ENCODE measurements around the gene USP46. TPM values are rescaled to one million over a fixed set of nuclear protein-coding genes. Genes with fewer than 3 reads are reported as not detected.
A peak's percentile ranks its signal among the peaks of the same experiment; 100 is the strongest.

The USP46 gene
- total and polyA plus RNA-seq, 2 of the 8 experiments (the other 6 are each of a cell fraction or from before 2014, with no cell fraction given), result 10.6 to 62.4 TPM

DNA sequence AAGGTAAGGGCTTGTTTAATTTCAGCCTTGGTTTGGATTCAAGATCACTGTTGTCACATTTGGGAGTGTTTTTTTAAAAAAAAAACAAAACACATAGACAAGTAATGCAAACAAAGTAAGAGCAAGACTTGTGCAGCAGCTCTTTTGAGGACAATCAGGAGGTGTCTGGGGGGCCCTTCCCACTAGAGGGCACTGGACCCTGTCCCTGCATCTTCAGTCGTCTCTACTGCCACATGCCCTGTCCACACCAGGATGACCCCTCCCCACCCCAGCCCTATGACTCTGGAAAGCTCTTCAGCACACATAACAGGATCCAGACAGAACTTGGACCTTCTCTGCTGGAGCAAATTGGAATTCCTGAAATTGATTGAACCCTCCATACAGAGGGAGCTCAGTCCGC, 71.0 kb downstream of the USP46 start:
- H2BK20ac ChIP-seq (ENCODE audit: low read length), result no peak overlapping the region
- no peaks in the 10 kb centered on the region for H3K27me3 ChIP-seq (replicated peaks in 1 of 4; ENCODE audit: control insufficient read depth in 3 of 4, extremely low read depth in 1 of 4, insufficient read depth in 3 of 4, low read length in 3 of 4)
- peaks cover 0 to 3% (median 0%) of the 10 kb centered on the region in 4 experiments; a peak in 1 of 8 replicates for H3K36me3 ChIP-seq (ENCODE audit: control insufficient read depth in 2 of 4, insufficient read depth in 4 of 4, low read length in 3 of 4)
- no peak overlapping the region for H4K91ac ChIP-seq (replicated peaks; ENCODE audit: insufficient read length, low read length)
- no peaks in the 10 kb centered on the region for H3K9me3 ChIP-seq (ENCODE audit: insufficient read depth in 2 of 2, low read depth in 1 of 2, low read length in 1 of 2)
- H3K23ac ChIP-seq (ENCODE audit: insufficient read length), result no peak overlapping the region
- no peak overlapping the region for H3K14ac ChIP-seq (ENCODE audit: insufficient read length)
- H3K79me2 ChIP-seq (ENCODE audit: control insufficient read depth in 1 of 2, insufficient read depth in 2 of 2, low read length in 2 of 2), result no peaks in the 10 kb centered on the region
- no peak overlapping the region for H2BK15ac ChIP-seq (ENCODE audit: low read length)
- H4K20me1 ChIP-seq (replicated peaks in 1 of 2; ENCODE audit: control insufficient read depth in 1 of 2, insufficient read depth in 2 of 2, low read length in 2 of 2), result no peaks in the 10 kb centered on the region
- CTCF ChIA-PET (ENCODE audit: partially characterized antibody), result interaction anchor here (0.6 to 6.6 kb wide), 34 partner anchors 8 to 904 kb away, joined by 3 to 54 read pairs (median 4); no protein-coding TSS in a partner anchor
- no peak overlapping the region for H3K18ac ChIP-seq (ENCODE audit: extremely low read depth, low read length)
- H3K4me2 ChIP-seq (ENCODE audit: insufficient read depth in 1 of 2, low read depth in 2 of 2, low read length in 2 of 2), result no peak overlapping the region
- H4K8ac ChIP-seq (ENCODE audit: extremely low read depth, insufficient read depth, low read length), result no peak overlapping the region
- H2BK120ac ChIP-seq (replicated peaks; ENCODE audit: low read depth, low read length), result no peak overlapping the region
- H2AFZ ChIP-seq (ENCODE audit: low read length), result no peak overlapping the region
- no peak overlapping the region for H2BK12ac ChIP-seq (ENCODE audit: low read depth, low read length)
- no peak overlapping the region for H3K9ac ChIP-seq (replicated peaks in 1 of 4; ENCODE audit: extremely low read depth in 1 of 4, low read depth in 3 of 4, low read length in 3 of 4)
- 0 out of 2 replicates have a peak overlapping the region, but pooled peaks have one; percentile 14 for H2AK5ac ChIP-seq (ENCODE audit: low read depth, low read length)
- no peak overlapping the region for H4K5ac ChIP-seq (ENCODE audit: insufficient read length, low read depth, low read length)
- POLR2A ChIA-PET (ENCODE audit: partially characterized antibody), result interaction anchor here (0.8 to 1.8 kb wide), 9 partner anchors 8 to 295 kb away, joined by 3 to 11 read pairs (median 3); no protein-coding TSS in a partner anchor
- no peak overlapping the region for H3K4me3 ChIP-seq (ENCODE audit: extremely low read depth in 1 of 4, insufficient read depth in 2 of 4, low read depth in 3 of 4, low read length in 4 of 4)
- H3K56ac ChIP-seq (replicated peaks; ENCODE audit: insufficient read length, low read depth, low read length), result no peak overlapping the region
- no peak overlapping the region for H3K27ac ChIP-seq (ENCODE audit: low read depth, low read length)
- no peak overlapping the region for H3K4ac ChIP-seq (replicated peaks; ENCODE audit: insufficient read length, low read depth, low read length)
- H3K4me1 ChIP-seq (replicated peaks in 1 of 4; ENCODE audit: control insufficient read depth in 3 of 4, insufficient read depth in 4 of 4, low read length in 3 of 4), result no peaks in the 10 kb centered on the region
- no peak overlapping the region for H2BK5ac ChIP-seq (ENCODE audit: low read depth, low read length)
- FAIRE-seq (no peak), DNase-seq (ENCODE audit: low read depth in 1 of 2, low spot score in 2 of 2) (peak; percentile 15 to 70)
- H3K79me1 ChIP-seq (ENCODE audit: low read depth, low read length), result no peaks in the 10 kb centered on the region
- no peaks in the 10 kb centered on the region for H3K23me2 ChIP-seq (ENCODE audit: low read depth, low read length)
- WGBS, 2 experiments (ENCODE audit: extremely low coverage in 1 of 2, insufficient coverage in 1 of 2, insufficient read length in 1 of 2, insufficient replicate concordance in 2 of 2, low coverage in 1 of 2, low lambda C conversion rate in 2 of 2, missing lambda C conversion rate in 1 of 2), result 61% methylated on average over 2 of the region's 2 CpGs; no CpG with 5 or more reads in 1 of the 2 experiments
- TF ChIP-seq SIX5 (IDR thresholded peaks at IDR 0.05; ENCODE audit: low read depth, low read length), result no peak
- no peak for TF ChIP-seq SIN3A (conservative IDR thresholded peaks at IDR 0.05 in 1 of 2, IDR thresholded peaks at IDR 0.05 in 1 of 2; ENCODE audit: low read depth in 1 of 2, low read length in 2 of 2)
- no peak for TF ChIP-seq SP1 (IDR thresholded peaks at IDR 0.05; ENCODE audit: low read depth, low read length)
- TF ChIP-seq, protein P1, sequence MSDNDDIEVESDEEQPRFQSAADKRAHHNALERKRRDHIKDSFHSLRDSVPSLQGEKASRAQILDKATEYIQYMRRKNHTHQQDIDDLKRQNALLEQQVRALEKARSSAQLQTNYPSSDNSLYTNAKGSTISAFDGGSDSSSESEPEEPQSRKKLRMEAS (IDR thresholded peaks at IDR 0.05), result peak; percentile 62; the same call in 1 of the 2 replicates
- TF ChIP-seq RAD21 (IDR thresholded peaks at IDR 0.05 in 1 of 2, conservative IDR thresholded peaks at IDR 0.05 in 1 of 2; ENCODE audit: low read depth in 2 of 2, low read length in 2 of 2), result peak; percentile 72 to 77
- TF ChIP-seq, protein P2, sequence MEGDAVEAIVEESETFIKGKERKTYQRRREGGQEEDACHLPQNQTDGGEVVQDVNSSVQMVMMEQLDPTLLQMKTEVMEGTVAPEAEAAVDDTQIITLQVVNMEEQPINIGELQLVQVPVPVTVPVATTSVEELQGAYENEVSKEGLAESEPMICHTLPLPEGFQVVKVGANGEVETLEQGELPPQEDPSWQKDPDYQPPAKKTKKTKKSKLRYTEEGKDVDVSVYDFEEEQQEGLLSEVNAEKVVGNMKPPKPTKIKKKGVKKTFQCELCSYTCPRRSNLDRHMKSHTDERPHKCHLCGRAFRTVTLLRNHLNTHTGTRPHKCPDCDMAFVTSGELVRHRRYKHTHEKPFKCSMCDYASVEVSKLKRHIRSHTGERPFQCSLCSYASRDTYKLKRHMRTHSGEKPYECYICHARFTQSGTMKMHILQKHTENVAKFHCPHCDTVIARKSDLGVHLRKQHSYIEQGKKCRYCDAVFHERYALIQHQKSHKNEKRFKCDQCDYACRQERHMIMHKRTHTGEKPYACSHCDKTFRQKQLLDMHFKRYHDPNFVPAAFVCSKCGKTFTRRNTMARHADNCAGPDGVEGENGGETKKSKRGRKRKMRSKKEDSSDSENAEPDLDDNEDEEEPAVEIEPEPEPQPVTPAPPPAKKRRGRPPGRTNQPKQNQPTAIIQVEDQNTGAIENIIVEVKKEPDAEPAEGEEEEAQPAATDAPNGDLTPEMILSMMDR (IDR thresholded peaks at IDR 0.05; ENCODE audit: control extremely low read depth in 1 of 3, insufficient read depth in 1 of 3, low read depth in 1 of 3, low read length in 3 of 3), result peak; percentile 60 to 85 (median 79)
- TF ChIP-seq CHD2 (IDR thresholded peaks at IDR 0.05; ENCODE audit: low read length), result no peak
- TF ChIP-seq KDM1A (IDR thresholded peaks at IDR 0.05; ENCODE audit: borderline replicate concordance, low read length), result no peak
- TF ChIP-seq ZNF274 (IDR thresholded peaks at IDR 0.05; ENCODE audit: borderline replicate concordance, extremely low read depth, low read length), result no peak
- no peak for TF ChIP-seq RNF2 (IDR thresholded peaks at IDR 0.05; ENCODE audit: borderline replicate concordance, low read depth, low read length, missing control alignments, poor library complexity, severe bottlenecking)
